ENCODE measurements around the gene ART4. TPM values are rescaled to one million over a fixed set of nuclear protein-coding genes. Genes with fewer than 3 reads are reported as not detected.

ART4 gene
- total RNA-seq, 1 donor from 2014 or later, result not detected

DNA sequence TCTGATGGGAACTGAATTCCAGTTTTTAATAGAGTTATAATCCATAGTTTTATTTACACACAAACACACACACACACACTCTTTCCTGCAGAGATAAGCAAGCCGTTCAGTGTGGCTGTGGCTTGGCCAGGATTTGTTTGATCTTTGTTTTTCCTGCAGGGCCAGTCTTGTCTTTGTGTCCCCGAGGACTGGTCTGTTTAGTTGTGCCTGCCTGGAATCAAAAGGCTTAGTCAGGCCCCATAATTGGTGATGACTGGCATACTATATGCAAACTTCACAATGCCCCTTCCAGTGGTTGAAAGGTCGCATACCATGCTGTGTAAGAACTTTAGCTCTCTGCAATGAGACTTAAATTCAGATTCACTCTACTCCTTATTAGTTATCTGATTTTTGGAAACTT, 66.1 kb downstream of the ART4 start:
- peaks cover 4% of the 10 kb centered on the region for H3K9me3 Mint-ChIP-seq
- Histone ChIP-seq H3K4me1 (peaks cover 11% of the 10 kb centered on the region), H3F3A (ENCODE audit: low read depth) (peaks cover 20% of the 10 kb centered on the region), H3K4me3 (no peak overlapping the region), H3K79me2 (ENCODE audit: low read depth) (no peaks in the 10 kb centered on the region), H2AFZ (replicated peaks) (no peak overlapping the region), H3K9ac (no peak overlapping the region), H3K4me2 (no peak overlapping the region), H4K20me1 (ENCODE audit: low read depth) (peaks cover 8% of the 10 kb centered on the region), H3K36me3 (no peaks in the 10 kb centered on the region), H3K27me3 (peaks cover 9% of the 10 kb centered on the region), H3K9me3 (ENCODE audit: low read depth) (no peaks in the 10 kb centered on the region), H3K27ac (no peak overlapping the region)
- no peak overlapping the region for H3K4me3 Mint-ChIP-seq
- peak; percentile 48 for DNase-seq (ENCODE audit: low spot score)
- peaks cover 10% of the 10 kb centered on the region for H3K27me3 Mint-ChIP-seq (ENCODE audit: insufficient read depth, low read depth)
- no peaks in the 10 kb centered on the region for H3K36me3 Mint-ChIP-seq
- peaks cover 33% of the 10 kb centered on the region for H3K4me1 Mint-ChIP-seq
- TF ChIP-seq, protein P1, sequence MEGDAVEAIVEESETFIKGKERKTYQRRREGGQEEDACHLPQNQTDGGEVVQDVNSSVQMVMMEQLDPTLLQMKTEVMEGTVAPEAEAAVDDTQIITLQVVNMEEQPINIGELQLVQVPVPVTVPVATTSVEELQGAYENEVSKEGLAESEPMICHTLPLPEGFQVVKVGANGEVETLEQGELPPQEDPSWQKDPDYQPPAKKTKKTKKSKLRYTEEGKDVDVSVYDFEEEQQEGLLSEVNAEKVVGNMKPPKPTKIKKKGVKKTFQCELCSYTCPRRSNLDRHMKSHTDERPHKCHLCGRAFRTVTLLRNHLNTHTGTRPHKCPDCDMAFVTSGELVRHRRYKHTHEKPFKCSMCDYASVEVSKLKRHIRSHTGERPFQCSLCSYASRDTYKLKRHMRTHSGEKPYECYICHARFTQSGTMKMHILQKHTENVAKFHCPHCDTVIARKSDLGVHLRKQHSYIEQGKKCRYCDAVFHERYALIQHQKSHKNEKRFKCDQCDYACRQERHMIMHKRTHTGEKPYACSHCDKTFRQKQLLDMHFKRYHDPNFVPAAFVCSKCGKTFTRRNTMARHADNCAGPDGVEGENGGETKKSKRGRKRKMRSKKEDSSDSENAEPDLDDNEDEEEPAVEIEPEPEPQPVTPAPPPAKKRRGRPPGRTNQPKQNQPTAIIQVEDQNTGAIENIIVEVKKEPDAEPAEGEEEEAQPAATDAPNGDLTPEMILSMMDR (IDR thresholded peaks at IDR 0.05), result no peak
- TF ChIP-seq EZH2 (IDR thresholded peaks at IDR 0.05) (no peak), EZH2phosphoT487 (IDR thresholded peaks at IDR 0.05) (no peak)
- no peak overlapping the region for H3K27ac Mint-ChIP-seq

DNA sequence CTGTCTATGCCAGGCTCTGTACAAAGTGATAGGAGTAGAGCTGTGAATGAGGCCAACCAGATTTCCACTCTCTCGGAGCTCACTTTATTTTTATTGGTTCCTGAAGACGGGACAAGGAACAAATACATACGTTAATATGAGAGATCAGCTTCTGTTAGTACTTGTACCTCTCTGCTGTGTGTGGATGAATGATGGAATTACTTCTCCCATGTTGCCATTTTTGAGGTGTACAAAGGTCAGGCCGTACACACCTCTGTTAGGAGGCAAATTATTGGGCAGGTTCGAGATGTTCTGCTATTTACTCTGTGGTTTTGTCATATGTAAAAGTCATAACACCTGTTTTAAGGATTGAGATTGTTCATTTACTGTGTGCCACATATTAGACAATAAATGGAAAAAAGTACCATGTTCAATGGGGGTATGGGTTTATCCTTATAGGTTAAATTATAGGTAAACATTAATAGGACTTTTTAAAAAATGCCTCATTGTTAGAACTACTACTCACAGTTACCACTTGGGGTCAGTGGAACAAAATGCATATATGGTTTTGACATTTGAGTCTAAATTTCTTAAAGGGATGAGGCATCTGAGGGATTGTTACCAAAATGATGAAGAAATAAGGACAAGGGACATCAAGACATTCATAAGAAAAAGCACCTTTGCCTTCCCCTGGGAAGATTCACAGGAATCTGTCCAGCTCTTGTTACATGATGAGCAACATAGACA, 66.9 kb downstream of the ART4 start:
- Histone ChIP-seq H3K27me3 (peaks cover 9% of the 10 kb centered on the region), H3K27ac (no peak overlapping the region), H3K36me3 (no peaks in the 10 kb centered on the region), H3F3A (ENCODE audit: low read depth) (peaks cover 28% of the 10 kb centered on the region), H2AFZ (replicated peaks) (no peak overlapping the region), H4K20me1 (ENCODE audit: low read depth) (peaks cover 8% of the 10 kb centered on the region), H3K4me2 (peak overlapping the region; percentile 88), H3K9ac (no peak overlapping the region), H3K79me2 (ENCODE audit: low read depth) (no peaks in the 10 kb centered on the region), H3K4me3 (no peak overlapping the region), H3K4me1 (peaks cover 18% of the 10 kb centered on the region), H3K9me3 (ENCODE audit: low read depth) (no peaks in the 10 kb centered on the region)
- Mint-ChIP-seq H3K27ac (peak overlapping the region; percentile 21), H3K9me3 (peaks cover 4% of the 10 kb centered on the region), H3K4me1 (peaks cover 40% of the 10 kb centered on the region), H3K27me3 (ENCODE audit: insufficient read depth, low read depth) (peaks cover 14% of the 10 kb centered on the region), H3K4me3 (peak overlapping the region; percentile 8), H3K36me3 (no peaks in the 10 kb centered on the region)
- DNase-seq (ENCODE audit: low spot score), result no peak
- TF ChIP-seq, protein P1 (IDR thresholded peaks at IDR 0.05), result peak; percentile 16
- TF ChIP-seq EZH2phosphoT487 (IDR thresholded peaks at IDR 0.05) (no peak), EZH2 (IDR thresholded peaks at IDR 0.05) (no peak)

DNA sequence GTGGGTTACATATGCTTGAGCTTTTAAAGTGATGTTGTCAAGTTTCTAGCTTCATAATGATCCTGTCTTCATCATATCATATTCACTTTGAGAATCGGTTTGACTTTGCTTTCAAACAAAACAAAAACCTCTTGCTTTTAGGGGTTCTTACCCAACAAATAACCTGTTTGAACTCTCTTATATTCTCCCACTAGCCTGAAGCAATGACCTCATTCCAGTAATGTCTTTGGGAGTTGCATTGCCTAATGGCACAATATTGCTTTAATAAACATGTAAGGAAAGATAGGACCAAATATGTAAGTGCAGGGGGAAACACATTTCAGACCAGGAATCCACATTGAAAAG, 67.7 kb downstream of the ART4 start:
- H3K4me3 Mint-ChIP-seq, result peak overlapping the region; percentile 99
- H3K27me3 Mint-ChIP-seq (ENCODE audit: insufficient read depth, low read depth), result peaks cover 22% of the 10 kb centered on the region
- peaks cover 9% of the 10 kb centered on the region for H3K27me3 ChIP-seq
- H2AFZ ChIP-seq (replicated peaks), result no peak overlapping the region
- no peaks in the 10 kb centered on the region for H3K9me3 ChIP-seq (ENCODE audit: low read depth)
- peaks cover 44% of the 10 kb centered on the region for H3K4me1 Mint-ChIP-seq
- no peak overlapping the region for H3K9ac ChIP-seq
- H3K36me3 Mint-ChIP-seq, result no peaks in the 10 kb centered on the region
- H3K79me2 ChIP-seq (ENCODE audit: low read depth), result peaks cover 3% of the 10 kb centered on the region
- H3K9me3 Mint-ChIP-seq, result peaks cover 7% of the 10 kb centered on the region
- H3K4me1 ChIP-seq, result peaks cover 18% of the 10 kb centered on the region
- H3K27ac Mint-ChIP-seq, result no peak overlapping the region
- H3K4me3 ChIP-seq, result peak overlapping the region; percentile 88
- peaks cover 8% of the 10 kb centered on the region for H4K20me1 ChIP-seq (ENCODE audit: low read depth)
- no peaks in the 10 kb centered on the region for H3K36me3 ChIP-seq
- peak overlapping the region; percentile 88 for H3K4me2 ChIP-seq
- H3F3A ChIP-seq (ENCODE audit: low read depth), result peaks cover 36% of the 10 kb centered on the region
- no peak for DNase-seq (ENCODE audit: low spot score)
- H3K27ac ChIP-seq, result no peak overlapping the region
- TF ChIP-seq, protein P1 (IDR thresholded peaks at IDR 0.05), result no peak
- TF ChIP-seq EZH2phosphoT487 (IDR thresholded peaks at IDR 0.05) (no peak), EZH2 (IDR thresholded peaks at IDR 0.05) (no peak)

Other genes starting within 250 kb of the ART4 start
- not detected in 2 replicates for gene GUCY2C, start 146.9 kb downstream of the ART4 start, total RNA-seq (ENCODE audit: low replicate concordance)
- gene WBP11, start 40.0 kb downstream of the ART4 start, total RNA-seq (ENCODE audit: low replicate concordance), result 41.6 and 53.5 TPM in 2 replicates
- gene C12orf60, start 39.9 kb downstream of the ART4 start, total RNA-seq (ENCODE audit: low replicate concordance), result 5.4 and 7.0 TPM in 2 replicates
- gene SMCO3, start 29.3 kb downstream of the ART4 start, total RNA-seq (ENCODE audit: low replicate concordance), result not detected in 2 replicates
- gene MGP, start 42.3 kb upstream of the ART4 start, total RNA-seq (ENCODE audit: low replicate concordance), result not detected in 2 replicates
- not detected in 2 replicates for gene ERP27, start 95.0 kb upstream of the ART4 start, total RNA-seq (ENCODE audit: low replicate concordance)
- not detected in 2 replicates for gene ARHGDIB, start 118.1 kb upstream of the ART4 start, total RNA-seq (ENCODE audit: low replicate concordance)
- not detected in 2 replicates for gene PDE6H, start 129.5 kb upstream of the ART4 start, total RNA-seq (ENCODE audit: low replicate concordance)

Data from neural progenitor cell (in vitro differentiated cells).